Head of caudate nucleus (tissue), 42 donors: Measurements from ENCODE around the gene TOP3B.

Source experiments
- DNase-seq, 42 donors: peaks; one replicate each; pipeline versions ENCODE4 v3.0.0 to v3.0.0-alpha.2; 2020 to 2021; ENCODE audit warnings: mixed read lengths in 7 of 42
- intact Hi-C: fragments of 100-400 bp; cut with DNase I; formaldehyde crosslinking; loops from one replicate; pipeline ENCODE4 v1.15.0; 2022

Gene TOP3B

GRCh38 chr22:21990445-21991303 is 8.1 kb upstream of the TOP3B start:
- DNase-seq, result no peak
- intact Hi-C loops, result no loop called here

- no peak for DNase-seq
- intact Hi-C loops, result no loop called here
These were observed 6.5 kb upstream of the TOP3B start for GRCh38 chr22:21989049-21989448.

DNA sequence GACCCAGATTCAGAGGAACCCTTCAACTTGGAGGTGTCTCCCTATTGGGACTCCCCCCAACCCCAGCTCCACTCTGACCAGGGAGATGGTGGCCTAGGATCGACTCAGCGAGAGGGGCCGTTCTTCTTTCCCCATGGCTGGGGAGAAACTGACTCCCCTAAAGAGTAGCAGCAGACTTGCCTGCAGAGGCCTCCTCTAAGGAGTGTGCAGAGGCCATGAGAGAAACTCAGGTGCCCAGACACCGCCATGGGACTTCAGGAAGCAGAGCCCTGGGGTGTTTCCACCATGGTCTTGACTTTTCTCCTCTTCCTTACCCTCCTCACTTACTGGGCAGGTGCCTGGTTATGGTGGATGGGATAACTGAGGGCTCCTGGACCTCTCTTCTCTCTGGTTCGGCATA is 2.6 kb upstream of the TOP3B start:
- intact Hi-C loops, result no loop called here
- DNase-seq, result no peak

- intact Hi-C loops, result no loop called here
- DNase-seq, result no peak
These were observed 2.2 kb upstream of the TOP3B start for GRCh38 chr22:21984793-21985192.

DNA sequence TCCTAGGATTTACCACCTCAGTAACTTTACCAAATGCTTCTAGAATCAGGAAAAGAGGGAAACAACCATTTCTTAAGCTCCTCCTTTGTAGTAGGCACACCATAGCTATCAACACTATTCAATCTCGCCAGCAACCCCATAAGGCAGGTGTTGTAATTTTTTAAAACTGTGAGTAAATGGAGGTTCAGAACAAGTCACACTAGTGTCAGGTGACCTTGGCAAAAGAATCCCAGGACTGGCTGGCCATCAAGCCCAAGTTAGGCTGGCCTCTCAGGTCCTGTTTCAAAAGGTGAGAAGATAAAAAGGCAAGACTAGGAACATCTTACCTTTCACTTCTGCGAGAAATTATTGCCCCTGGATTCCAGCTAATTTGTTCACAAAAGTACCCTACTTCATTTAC is 713 bp downstream of the TOP3B start:
- intact Hi-C loops, result no loop called here
- no peak for DNase-seq

DNA sequence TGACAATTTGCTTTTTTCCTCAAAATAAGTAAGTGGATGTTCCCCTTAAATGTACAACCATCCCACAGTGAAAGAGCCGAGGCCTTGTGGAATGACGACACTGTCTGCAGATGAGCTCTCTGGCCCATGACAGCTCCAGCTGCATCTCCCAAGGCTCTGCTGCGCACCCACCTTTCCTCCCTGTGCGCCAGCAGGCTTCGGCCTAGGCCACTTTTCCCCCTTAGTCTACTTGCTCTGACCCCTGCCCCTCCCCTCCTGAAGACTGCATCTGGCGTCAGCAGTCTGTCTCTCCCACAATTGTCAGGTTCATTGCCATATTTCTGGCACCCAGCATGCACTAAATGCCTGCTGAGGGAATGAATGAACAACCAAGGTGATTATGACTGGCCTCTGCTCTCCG is 2.0 kb downstream of the TOP3B start:
- no peak for DNase-seq

DNA sequence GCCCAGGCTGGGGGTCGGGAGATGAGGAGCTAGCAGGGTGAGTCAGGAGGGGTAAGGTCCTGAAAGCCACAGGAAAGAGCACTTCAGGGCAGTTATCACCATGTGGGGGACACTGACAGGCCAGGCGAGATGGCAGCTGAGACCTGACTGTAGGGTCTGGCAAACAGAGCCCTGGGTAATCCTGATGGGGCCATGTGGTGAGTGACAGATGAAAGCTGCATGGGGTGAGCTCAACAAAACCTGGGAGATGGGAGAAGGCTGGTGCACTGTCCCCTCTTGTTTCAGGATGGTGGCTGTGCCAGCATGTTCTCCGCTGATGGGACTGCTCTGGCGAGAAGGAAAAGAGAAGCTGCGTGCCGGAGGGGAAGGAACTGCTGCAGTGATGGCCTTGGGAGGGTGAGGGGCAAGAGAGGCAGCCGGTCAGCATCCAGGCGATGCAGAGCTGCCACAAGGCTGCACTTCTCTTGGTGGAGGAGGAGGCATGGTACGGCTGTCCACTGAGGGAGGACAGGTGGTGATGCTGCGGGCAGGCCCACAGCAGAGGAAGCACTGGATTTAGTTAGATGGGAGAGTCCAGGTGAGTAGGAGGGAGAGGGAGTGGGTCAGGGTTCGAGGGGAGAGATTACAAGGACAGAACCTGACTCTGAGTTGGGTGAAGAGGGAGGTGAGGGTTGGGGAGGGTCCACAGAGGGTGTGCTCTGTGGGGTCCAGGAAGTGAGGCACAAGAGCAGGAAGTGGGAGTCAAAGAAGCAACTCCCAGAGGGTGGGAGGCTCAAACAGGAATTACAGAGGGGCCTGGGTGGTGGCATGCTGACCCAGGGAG is 3.8 kb downstream of the TOP3B start:
- no peak for DNase-seq
- intact Hi-C loops, result no loop called here

More for the DNA sequence above, 2.0 kb downstream of the TOP3B start:
- intact Hi-C loops, result no loop called here

DNA sequence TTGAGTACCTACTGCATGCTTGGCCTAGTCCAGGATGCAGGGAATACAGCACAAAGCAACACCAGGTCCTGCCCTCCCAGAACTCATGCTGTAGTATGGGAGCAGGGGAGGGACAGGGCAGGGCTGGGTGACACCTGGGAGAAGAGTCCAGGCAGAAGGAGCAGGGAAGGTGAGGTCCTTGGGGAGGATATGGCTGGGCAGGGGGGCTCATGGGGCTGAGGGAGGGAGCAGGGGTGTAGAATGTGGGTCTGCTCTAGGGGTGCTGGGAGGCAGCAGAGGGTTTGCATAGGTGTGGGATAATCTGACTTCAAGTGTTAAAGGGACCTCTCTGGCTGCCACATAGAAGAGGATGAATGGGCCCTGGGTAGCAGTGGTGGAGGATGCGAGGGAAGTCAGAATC is 4.8 kb downstream of the TOP3B start:
- DNase-seq, result no peak
- intact Hi-C loops, result no loop called here

- intact Hi-C loops, result no loop called here
These were observed 6.7 kb downstream of the TOP3B start for GRCh38 chr22:21975854-21976345.

DNA sequence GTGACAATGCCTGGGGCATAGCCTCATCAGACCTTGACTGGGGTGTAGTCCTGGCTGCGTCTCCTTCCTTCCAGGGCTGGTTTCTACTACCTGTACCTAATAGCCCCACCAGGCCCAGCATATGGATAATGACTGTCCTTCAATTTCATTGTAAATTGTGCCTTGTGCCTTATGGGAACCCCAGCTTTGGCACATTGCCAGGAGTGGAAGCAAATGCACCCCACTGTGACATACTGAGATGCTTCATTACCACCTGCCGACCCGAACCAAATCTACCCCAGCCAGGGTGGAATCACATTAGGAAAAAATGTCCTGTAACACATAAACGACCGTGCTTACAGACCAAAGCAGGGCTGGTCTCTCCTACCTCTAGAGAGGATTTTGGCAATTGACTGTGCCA is 7.3 kb downstream of the TOP3B start:
- DNase-seq, result no peak
- intact Hi-C loops, result no loop called here

More at GRCh38 chr22:21975854-21976345, 6.7 kb downstream of the TOP3B start:
- DNase-seq, result no peak

- intact Hi-C loops, result no loop called here
These were observed 8.4 kb downstream of the TOP3B start for GRCh38 chr22:21974058-21974649.

GRCh38 chr22:21972806-21973205 is 9.8 kb downstream of the TOP3B start:
- intact Hi-C loops, result no loop called here
- DNase-seq, result no peak

More at GRCh38 chr22:21974058-21974649, 8.4 kb downstream of the TOP3B start:
- DNase-seq, result no peak

DNA sequence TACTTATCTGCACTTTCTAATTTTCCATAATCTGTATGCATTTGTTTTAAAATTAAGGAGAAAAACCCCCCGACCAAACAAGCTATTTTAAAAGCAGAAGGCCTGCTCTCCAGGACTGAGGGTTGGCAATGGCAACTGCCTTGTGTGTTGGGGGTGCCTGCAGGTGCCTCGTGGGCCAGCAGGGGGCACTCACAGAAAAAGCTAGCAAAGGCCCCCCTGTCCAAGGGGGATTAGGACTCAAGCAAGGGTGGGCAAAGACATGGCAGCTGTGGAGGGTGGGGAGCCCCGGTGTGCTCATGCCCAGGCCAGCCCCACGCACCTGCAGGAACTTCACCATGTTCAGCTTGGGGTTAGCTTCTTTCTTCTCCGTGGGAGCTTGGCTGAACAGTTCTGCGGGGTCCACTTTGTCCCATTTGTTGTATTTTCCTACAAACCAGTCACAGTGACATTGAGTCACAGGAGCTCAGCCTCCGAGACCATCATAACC is 10.3 kb downstream of the TOP3B start:
- peak in 41 of 42 donors; percentile 22 to 80 (median 55) for DNase-seq
- intact Hi-C loops, result no loop called here

- intact Hi-C loops, result no loop called here
- DNase-seq, result no peak
These were observed 10.7 kb downstream of the TOP3B start for GRCh38 chr22:21971858-21972275.

- intact Hi-C loops, result no loop called here
- DNase-seq, result no peak
These were observed 11.6 kb downstream of the TOP3B start for GRCh38 chr22:21970800-21971617.

DNA sequence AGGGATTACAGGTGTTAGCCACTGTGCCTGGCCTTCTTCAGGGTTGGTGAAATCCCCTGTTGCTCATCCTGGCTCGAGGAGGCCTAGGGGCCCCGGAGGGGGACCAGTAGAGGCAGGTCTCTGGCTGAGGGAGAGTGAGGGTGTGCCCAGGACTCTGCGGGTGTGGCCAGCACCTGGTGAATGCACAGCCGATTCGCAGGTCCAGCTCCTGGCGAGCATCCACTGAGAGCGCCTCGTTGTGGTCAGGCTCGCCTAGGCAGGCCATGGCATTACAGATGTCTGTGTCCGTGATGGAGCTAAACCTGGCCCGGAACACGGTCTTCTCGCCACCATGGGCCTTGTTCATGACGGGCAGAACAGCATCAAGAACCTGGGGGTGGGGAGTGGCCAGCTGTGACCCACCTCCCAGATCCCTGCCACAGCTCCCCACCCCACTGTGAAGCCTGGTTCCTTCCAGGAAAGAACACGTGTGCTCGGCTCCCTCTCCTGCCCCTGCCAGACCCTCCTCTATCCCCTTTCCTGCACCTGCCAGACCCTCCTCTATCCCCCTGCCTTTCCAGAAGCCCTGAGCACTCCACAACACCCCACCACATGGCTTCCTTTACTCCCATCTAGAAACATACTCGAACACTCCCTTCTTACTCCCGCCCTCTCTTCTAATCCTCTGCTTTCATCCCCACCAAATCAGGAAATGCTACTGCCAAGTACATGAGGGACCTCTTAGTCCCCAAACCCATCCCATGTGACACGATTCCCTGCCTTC is 12.4 kb downstream of the TOP3B start:
- no peak for DNase-seq
- intact Hi-C loops, result no loop called here

GRCh38 chr22:21968452-21969129 is 14.0 kb downstream of the TOP3B start:
- DNase-seq, result no peak
- intact Hi-C loops, result no loop called here
